ENCODE measurements around the gene MRPS6.
A peak's percentile ranks its signal among the peaks of the same experiment; 100 is the strongest.

The MRPS6 gene

DNA sequence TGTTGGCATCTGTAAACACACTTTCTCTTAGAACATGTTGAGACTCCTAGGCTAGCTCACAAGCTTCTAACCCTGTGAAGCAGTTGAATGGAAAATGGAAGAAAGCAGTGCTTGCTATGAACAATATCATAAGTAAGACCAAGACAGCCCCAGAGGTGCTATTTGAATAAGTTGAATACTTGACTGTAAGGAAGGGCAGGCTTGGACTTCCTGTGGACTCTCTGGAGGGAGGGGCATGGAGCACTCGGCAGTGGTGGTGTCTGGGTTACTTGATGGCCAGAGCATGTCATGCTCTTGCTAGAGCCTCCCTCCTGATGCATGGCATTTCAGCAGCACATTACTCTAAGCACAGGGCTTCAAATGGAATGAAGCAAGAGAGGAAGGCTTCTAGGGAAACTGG is 60.0 kb downstream of the MRPS6 start:
- no peak for DNase-seq (ENCODE audit: low read depth)

DNA sequence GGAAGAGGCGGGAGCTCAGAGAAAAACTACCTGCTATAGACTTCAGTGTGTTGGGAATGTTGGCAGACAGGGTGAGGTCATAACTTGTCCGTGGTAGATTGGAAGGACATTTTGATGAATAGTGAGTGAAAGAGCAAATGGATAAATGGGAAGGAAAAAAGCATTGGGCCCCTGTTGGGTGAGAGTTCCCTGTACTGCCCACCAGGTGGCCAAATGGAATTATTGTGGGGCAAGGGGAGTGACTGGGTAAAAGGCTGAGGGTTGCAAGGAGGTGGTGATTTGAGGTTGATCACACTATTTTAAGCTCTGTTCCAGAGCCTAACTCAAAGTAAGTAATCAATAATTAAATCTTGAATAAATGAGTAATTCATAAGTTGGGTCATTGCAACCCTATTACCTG is 60.4 kb downstream of the MRPS6 start:
- no peak for DNase-seq (ENCODE audit: low read depth)

DNA sequence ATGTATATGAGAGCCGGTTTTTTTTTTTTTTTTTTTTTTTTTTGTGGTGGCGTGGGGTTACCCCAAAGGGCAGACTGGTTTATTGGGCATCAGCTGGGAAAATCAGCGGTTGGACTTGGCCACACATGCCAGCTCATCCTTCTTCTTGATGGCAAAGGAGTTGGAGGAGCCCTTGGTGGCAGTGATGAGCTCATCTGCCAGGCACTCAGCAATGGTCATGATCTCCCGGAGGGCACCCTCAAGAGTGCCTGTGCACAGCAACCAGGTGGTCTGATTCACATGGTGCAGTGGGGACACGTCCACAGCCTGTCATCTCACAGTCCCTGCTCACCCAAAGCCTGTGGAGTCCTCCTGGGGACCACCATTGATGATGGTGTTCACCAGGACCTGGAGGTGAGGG is 62.0 kb downstream of the MRPS6 start:
- no peak for DNase-seq (ENCODE audit: low read depth)

GRCh38 chr21:34141373-34141772 is 68.0 kb downstream of the MRPS6 start:
- peak; percentile 39 for DNase-seq (ENCODE audit: low read depth)

GRCh38 chr21:34143685-34144182 is 70.4 kb downstream of the MRPS6 start:
- no peak for DNase-seq (ENCODE audit: low read depth)

- no peak for DNase-seq (ENCODE audit: low read depth)
These were observed 70.8 kb downstream of the MRPS6 start for GRCh38 chr21:34144224-34144623.

- DNase-seq (ENCODE audit: low read depth), result no peak
These were observed 74.5 kb downstream of the MRPS6 start for GRCh38 chr21:34147792-34148418.

DNA sequence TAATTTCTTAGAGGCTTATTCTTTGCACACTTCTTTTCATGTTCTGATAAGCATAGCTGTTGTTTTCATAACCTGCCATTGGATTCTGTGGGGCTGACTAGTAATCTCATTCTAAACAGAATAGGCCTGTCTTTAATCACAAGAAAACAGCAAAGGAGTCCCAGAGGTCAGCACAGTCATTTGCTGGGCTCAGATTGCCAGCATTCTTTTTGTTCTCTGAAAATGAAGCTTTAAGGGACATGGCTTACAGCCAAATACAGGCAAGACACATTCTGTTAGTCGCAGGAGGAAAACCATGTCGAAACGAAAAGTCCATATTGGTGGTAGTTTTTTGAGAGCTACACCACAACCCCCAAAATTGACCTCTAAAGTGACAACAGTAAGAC is 75.0 kb downstream of the MRPS6 start:
- DNase-seq (ENCODE audit: low read depth), result no peak

GRCh38 chr21:34148826-34149558 is 75.6 kb downstream of the MRPS6 start:
- no peak for DNase-seq (ENCODE audit: low read depth)

GRCh38 chr21:34152500-34152899 is 79.1 kb downstream of the MRPS6 start:
- no peak for DNase-seq (ENCODE audit: low read depth)

DNA sequence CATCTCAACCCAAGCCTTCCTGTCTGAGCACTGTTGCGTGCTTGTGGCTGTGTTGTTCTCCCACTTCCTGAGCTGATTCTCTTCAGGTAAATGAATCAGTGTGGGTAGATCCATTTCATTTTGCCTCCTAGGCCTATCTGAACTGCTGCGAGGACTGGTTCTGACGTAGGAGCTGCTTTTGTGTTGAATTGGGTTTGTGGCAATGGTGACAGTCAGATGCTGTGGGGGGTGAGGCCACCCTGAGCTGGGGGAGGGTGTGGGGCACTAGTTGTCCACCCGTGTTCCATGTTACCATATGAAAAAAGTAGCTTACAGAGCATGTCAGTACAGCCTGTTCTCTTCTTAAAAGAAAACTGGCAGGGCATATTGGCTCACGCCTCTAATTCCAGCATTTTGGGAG is 81.5 kb downstream of the MRPS6 start:
- DNase-seq (ENCODE audit: low read depth), result no peak

DNA sequence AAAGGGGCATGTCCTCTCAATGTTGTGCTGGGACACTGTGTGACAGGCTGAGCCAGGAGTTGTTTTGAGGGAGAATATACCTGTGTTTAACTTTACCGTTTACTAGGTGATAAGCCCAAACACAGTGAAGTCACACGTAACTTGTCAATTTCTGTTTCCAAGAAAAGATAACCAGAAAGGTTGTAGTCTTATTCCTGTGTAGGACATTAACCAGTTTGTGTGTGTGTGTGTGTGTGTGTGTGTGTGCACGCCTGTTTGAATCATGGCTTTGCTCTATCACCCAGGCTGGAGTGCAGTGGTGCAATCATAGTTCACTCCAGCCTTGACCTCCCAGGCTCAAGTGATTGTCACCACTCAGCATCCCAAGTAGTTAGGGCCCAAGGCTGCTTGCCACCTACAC is 83.6 kb downstream of the MRPS6 start:
- DNase-seq (ENCODE audit: low read depth), result peak; percentile 30

- DNase-seq (ENCODE audit: low read depth), result no peak
These were observed 84.1 kb downstream of the MRPS6 start for GRCh38 chr21:34157521-34157920.

DNA sequence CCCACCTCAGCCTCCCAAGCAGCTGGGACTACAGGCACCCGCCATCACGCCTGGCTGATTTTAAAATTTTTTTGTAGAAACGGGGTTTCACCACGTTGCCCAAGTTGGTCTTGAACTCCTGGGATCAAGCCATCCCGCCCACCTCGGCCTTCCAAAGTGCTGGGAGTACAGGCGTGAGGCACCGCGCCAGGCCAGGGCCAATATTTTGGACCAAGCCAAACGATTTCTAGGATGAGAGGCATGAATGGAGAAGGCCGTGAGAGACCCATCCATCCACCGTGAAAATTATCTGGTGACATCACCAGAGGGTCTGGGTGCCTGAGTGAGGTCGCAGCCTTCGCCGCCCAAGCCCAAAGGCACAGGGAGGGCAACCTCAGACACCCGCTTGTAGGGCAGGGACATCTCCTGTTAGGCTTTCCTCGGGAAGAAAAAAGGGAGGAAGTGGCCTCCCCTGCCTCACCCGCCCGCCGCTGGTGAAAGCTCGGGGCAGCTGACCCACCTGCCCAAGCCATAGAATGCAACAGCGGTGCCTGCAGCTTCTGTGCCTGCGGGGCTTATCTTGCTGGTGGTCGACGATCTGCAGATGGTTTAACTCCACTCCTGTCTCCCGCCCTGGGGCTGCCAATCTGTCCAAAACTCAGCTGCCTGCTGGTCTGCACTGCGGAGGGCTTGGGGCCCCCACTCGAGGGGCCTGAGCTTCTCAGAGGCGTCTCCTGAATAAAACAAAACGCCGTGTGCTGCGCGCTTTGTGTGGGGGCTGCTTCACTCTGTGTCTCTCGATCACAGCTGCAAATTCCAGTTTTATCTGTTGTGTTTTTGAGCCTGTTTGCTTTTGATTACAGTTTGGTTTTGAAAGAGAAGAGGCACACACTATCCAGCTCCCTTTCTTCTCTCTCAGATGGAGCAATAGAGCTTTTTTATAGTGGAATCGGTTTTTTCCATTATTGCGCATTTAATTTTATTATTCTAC is 85.8 kb downstream of the MRPS6 start:
- DNase-seq (ENCODE audit: low read depth), result no peak

DNA sequence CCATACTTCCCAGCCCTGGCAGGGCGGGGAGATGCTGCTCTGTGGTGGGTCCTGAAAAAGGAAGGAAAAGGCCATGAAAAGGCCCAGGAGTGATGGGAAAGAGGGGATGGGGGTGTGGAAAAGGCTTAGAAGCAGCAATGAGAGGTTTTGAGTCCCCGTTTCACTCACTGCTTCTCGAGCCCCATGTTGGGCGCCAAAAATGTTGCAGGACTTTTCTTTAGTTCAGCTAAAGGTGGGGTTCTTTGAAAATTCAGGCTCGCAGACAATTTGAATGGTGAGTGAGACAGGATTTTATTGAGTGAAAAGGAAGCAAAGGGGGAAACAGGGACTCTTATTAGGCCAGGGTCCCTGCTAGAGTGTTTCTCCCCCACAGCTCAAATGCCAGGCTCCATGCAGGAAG is 93.1 kb downstream of the MRPS6 start:
- peak; percentile 28 for DNase-seq (ENCODE audit: low read depth)

DNA sequence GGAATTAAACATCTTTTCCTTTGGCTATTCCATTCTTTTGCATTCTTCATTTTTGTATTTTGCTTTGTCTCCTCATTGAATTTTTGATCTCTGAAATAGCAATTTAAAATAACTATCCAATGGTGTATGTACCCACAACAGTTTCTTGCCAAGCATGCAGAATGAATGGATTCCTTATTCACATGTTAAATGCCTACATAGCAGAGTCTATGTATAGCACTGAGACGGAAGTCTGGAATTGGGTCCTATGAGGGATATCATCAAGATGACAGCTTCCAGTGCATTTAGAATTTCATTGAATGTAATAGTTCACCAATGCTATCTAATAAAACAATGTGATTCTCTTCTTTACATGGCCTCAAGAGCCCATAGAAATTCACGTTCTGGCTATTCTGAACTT is 97.5 kb downstream of the MRPS6 start:
- no peak for DNase-seq (ENCODE audit: low read depth)

DNA sequence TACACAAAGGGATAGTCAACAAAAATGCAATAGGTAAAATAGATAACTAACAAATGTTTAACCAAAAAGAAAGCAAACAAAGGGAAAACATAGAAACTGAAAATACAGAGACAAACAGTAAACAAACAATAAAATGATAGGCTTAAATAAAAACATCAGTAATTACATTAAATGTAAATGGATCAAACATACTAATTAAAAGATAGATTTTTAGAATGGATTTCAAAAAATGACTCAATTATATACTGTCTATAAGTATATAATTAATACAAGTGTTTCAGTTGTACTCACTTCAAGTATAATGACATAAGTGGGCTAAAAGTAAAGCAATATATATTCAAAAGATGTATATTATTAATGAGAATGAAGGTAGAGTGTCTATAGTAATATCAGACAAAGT is 101.1 kb downstream of the MRPS6 start:
- DNase-seq (ENCODE audit: low read depth), result no peak

DNA sequence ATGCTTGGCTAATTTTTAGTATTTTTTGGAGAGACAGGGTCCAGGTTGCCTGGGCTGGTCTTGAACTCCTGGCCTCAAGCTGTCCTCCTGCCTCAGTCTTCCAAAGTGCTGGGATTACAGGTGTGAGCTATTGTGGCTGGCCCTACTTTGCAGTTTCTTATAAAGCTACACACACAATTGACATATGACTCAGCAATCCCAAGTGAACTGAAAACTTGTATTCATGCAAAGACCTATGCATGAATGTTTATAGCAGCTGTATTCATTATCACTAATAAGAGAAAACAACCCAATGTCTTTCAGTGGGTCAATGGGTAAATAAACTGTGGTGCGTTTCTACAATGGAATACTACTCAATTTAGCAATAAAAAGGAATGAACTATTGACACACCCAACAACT is 103.1 kb downstream of the MRPS6 start:
- DNase-seq (ENCODE audit: low read depth), result no peak

- no peak for DNase-seq (ENCODE audit: low read depth)
These were observed 104.7 kb downstream of the MRPS6 start for GRCh38 chr21:34177919-34178567.

DNA sequence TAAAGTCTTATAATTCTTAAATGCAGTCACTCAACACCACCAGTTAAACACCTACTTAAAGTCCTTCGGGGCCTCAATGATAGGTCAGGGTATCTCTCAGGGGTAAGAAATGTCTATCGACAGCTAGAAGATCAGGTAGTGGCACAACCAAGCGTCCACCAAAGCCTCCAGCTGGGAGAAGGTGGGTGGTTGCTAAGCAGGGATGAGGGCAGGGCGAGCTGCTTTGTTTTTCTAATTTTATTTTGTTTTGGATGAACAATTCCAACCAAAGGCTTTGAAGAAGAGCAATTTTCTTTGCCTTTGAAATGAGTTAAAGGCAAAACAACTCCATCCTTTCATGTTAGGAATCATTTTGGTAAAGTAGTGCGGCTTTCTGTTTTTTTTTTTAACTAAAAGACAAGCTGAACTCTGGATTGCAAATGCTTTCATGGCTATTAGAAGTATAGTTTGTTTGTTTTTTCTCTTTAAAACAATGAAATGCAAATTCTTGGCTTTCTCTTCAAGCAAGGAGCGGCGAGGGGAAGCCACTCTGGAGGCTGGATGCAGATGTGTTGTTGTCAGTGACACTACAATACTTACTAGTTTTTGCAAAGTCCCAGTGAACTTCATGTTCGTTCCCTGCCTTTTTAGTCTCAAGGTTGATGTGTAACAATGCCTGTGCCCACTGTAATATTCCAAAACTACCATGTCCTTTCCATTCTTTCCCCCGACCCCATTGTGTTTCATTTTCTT is 106.0 kb downstream of the MRPS6 start:
- DNase-seq (ENCODE audit: low read depth), result no peak

DNA sequence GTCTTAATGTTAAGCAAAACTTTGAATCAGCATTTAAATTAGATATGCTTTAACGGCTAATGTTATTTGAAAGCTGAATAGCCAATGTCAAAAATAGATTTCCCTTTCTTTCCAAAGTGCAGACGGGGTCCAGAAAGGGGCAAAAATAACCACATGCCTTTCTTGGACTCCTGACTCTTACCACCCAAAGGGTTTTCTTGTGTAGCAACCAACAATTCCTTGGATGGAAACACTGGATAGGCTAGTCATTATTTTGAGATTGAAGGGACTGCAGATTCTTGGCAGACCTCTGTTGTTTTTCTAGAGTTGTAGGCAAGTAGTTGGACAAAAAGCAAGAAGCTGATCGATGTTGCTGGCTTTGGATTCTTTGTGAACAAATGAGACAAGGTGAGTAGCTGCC is 107.0 kb downstream of the MRPS6 start:
- DNase-seq (ENCODE audit: low read depth), result no peak

Measured in amniotic epithelial cell (primary cell).